CD4-positive, alpha-beta T cell treated with Interleukin-6 for 4 hours (primary cell): ENCODE results near the gene RBM44.
"Not testable (repeated sequence)": the region's sequence is repeated elsewhere in the genome, so short reads cannot be mapped to it uniquely, and the experiment has no call there.

Source experiments
- DNase-seq: peaks from one replicate; pipeline ENCODE4 v3.0.0-alpha.2; 2020; ENCODE audit warnings: mixed read lengths

RBM44 gene

DNA sequence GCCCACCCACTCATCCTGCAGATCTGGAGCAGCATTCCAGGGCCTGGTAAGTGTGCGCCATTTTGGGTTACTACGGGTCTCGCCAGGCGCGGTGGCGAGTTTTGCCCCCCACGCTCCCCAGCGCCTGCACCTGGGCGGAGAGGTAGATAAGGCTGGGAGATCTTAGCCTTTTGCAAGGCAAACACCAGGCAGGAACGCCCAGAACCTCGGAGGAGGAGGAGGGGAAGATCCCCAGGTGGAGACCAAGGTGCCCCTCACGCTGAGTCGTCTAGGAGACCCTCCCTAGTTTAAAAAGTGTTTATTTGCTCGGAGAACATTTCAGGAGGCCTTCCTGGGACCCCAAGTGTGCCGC, 60.5 kb downstream of the RBM44 start:
- DNase-seq = no peak

- no peak for DNase-seq
Measured at GRCh38 chr2:237859533-237860272, 61.1 kb downstream of the RBM44 start, which contains the start of gene RAMP1. Gene RAMP1, plus strand, starts transcription at chr2:237859623. Its CDS starts 53 bp downstream, at chr2:237859676.

DNA sequence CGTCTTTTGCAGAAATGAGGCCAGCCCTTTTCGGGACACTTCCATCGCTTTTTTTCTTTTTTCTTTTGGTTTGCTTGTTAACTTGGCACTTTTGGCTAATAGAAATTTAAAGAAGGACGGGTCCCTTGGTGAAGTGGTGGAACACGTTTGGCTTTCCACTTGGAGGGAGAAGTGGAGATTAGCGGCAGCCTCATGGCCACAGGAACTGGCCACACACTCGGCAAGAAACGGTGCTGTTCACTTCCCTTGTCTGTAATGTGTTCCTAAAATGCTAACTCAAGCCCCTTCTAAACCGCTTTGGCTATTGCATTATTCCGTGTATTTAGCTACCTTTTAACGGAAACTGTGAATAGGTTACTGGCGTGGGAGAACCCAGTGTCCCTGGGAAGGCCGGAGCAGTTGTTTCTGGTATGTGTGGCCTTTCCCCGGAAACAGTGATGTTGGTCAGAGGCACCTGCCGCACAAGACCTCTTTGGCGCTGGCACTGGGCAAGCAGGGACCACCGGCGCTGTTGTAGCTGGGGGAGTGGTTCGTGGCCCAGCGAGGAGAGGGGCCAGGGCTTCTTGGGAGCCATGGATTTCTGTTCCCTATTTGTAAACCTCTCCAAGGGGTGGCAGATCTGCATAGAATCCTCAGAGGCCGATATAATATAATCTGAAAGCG, 61.8 kb downstream of the RBM44 start:
- no peak for DNase-seq

DNA sequence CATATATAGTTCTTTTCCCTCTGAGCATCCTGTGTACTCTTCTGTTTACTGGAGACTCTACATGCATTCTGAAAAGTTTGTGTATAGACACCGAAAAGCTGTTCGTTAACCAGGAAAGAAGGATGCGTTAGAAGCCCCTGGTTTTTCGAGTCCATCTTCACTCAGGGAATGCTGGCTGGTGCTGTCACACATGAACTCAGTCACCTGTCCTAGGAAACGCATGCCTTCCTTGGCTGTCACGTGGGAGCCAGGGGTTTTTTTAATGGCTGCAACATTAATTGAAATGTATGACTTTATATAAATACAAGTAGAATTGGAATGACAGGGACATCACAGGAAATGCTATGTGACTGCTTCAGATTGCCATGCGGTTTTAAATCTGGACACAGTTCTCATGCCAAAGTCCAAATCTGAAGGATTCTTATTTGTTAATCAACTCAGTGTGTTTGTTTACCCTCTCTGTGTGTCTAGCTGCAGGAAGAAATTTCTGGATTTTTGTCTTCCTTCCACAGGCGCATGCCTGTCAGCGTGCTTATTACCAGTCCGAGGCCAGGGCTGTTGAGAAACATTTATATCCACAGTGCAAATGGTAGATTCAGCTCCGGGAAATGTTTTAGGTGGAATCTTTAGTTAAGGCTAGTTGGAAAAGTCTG, 63.4 kb downstream of the RBM44 start:
- DNase-seq = no peak

DNA sequence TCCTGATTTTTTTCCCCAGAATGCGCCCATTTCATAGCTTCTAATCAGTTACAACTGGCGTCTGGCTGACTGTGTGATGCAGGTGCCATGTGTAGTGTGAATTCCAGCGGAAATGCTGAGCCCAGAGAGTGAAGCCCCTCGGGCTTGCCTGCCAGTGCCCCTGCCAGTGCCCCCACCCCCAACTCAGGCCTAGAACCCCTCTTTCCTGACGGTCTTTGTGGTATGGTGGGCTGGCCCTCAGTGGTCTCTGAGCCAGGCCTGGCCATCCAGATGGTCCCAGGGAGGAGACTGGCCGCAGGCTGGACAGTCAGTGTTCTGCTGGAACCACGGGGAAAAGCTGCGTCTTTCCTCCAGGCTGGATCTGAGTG, 63.9 kb downstream of the RBM44 start:
- no peak for DNase-seq

- no peak for DNase-seq
Measured at GRCh38 chr2:237863102-237863511, 64.5 kb downstream of the RBM44 start.

DNA sequence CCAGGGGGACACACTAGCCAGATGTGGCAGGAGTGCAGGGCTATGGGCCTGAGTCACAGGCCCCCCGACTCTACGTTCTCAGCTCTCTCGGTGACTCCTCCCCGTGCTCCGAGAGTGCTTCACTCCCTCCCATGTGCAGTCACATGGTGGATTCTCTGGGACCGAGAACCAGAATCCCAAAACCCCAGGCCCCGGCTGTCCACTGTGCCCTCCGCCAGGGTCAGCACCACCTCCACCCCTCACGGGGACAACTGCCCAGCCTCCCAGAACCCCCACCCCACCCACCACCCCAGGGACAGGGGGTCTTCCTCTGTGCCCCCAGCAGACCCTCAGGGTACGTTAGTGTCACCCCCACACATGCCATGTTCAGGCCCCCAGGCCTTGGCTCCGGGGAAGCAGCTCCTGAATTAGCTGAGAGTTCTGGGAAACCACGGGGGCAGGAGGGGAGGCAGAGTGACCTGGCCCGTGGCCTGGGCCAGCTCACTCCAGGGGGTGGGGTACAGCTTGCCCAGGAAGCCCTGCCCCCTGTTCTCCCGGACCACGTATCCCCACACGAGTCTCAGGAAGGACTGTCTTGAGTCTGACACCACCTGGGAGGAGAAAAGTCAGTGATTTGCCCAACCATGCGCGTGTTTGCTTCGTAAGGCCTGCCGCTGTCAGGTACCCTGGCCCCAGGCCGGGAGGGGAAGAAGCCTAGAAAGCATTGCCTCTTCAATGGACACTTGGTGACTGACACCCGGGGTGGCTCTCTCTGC, 65.3 kb downstream of the RBM44 start:
- no peak for DNase-seq

GRCh38 chr2:237864444-237864931, 65.9 kb downstream of the RBM44 start:
- no peak for DNase-seq

- DNase-seq = no peak
Measured at GRCh38 chr2:237864940-237865622, 66.5 kb downstream of the RBM44 start.

DNA sequence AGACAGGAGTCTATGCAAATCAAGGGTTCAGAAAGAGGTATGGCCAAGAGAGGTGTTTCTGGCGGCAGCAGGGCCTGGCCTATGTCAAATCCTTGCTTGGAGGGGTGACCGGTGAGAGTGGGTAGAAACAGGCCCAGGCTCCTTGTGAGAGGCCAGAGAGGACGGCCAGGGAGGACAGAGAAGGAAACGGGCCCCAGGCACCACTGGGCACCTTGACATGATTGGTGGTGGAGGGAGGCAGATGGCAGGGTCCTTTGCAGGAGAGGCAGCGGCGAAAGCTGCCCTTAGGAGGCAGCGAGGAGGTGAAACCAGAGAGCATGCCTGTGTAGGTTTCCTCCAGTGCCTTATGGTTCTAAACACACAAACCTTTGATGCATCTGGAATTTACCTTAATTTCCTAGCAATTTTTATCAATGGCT, 67.1 kb downstream of the RBM44 start:
- no peak for DNase-seq

GRCh38 chr2:237866101-237866621, 67.6 kb downstream of the RBM44 start:
- DNase-seq = no peak

- DNase-seq = no peak
Measured at GRCh38 chr2:237867465-237867864, 68.9 kb downstream of the RBM44 start.

GRCh38 chr2:237868074-237868473, 69.5 kb downstream of the RBM44 start:
- DNase-seq = not testable (repeated sequence)

DNA sequence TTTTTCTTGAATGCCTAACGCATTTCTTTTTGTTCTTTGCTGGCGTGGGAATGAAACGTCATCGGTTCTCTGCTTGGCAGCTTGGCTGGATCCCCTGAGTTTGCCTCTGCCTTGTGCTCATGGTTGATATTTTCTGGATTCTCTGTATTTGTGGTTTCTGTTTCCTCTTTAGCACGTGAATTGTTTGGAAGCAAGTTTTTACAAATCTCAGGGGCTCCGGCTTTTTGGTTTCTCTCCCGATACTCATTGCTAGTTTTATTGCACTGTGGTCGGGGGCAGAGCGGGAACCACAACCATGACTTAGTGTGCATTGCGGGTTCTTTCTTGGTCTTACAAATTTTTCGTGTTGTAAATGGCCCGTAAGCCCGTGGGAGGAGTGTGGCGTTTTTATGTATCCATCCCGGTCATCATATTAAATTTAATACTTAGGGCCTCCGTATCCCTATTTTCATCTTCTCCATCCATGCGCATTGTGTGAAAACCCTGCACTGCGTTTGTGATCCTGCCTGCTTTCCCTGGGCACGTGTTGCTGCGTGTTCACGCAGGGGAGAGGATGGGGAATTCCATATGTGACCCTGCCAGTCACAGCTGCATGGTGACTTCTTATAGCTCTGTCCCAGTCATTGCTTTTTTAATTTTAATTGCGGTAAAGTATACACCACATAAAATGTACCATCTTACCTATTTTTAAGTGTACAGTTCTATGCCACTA, 70.2 kb downstream of the RBM44 start:
- no peak for DNase-seq

- no peak for DNase-seq
Measured at GRCh38 chr2:237869343-237870102, 70.9 kb downstream of the RBM44 start.

DNA sequence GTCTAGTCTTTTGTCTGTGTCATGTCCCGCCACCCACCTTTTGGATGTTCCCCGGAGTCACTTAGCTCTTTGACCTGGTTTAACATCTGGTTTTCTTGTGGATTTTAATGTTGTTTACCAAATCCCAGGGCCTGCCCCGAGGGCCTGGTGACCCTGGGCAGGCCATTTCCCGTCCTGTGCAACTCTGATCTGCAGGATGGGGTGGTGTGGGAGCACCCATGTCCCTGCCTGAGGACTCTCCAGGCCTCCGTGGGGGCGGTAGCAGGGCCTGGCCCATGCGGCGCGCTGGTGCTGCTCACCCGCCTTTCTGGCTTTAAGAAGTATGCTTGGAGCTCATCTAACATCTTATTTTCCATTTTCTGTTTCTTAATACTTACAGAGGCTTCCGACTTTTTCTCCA, 71.5 kb downstream of the RBM44 start:
- DNase-seq = no peak

GRCh38 chr2:237870754-237871651, 72.4 kb downstream of the RBM44 start:
- no peak for DNase-seq

DNA sequence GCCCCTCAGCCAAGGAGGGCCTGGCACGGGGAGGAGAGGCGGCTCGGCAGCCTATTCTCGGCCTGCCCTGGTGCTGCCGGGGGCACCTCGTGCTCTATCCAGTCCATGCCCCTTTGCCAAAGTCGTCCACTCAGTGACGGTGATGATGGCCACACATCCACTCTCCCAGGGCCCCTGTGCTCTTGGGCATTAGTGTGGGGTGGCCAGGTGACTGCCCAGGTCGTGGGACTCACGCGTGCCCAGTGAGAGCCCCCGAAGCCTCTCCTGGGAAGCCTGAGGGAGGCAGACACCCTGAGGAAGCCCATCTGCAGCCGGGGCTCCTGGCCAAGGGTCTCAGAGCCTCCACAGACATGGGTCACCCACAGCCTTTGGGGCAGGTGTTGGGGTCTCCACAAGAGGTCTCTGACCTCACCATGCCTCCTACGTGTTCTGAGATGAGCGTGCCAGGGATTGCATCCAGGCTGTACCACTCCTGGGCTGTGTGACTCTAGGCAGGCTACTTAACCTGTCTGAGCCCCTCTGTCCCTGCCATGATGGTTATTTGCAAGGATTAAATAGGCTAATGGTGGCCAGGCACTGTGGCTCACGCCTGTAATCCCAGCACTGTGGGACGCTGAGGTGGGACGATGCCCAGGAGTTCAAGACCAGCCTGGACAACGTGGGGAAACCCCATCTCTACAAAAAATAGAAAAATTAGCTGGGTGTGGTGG, 73.8 kb downstream of the RBM44 start:
- no peak for DNase-seq

- peak; percentile 29 for DNase-seq
Measured at GRCh38 chr2:237873421-237873831, 74.8 kb downstream of the RBM44 start.
